Activated CD4-positive, alpha-beta T cell treated with anti-CD3 and anti-CD28 coated beads for 36 hours (primary cell): ENCODE measurements around the gene PSRC1. TPM values are rescaled to one million over a fixed set of nuclear protein-coding genes. Genes with fewer than 3 reads are reported as not detected.

Source experiments
- ATAC-seq: fragments of 200-7000 bp; cut with Tn5 transposase; one replicate; pipeline ENCODE4 v1.10.0; 2021; ENCODE audit warnings: mild to moderate bottlenecking, moderate library complexity
- CTCF ChIA-PET: fragments of 350-600 bp; sonication (Branson Sonifier 250); formaldehyde crosslinking; loops from one replicate; lab custom pipeline; 2021; ENCODE audit warnings: antibody characterized with exemption; lab: Charles Lee
- POLR2A ChIA-PET: fragments of 350-600 bp; sonication (Branson Sonifier 250); formaldehyde crosslinking; loops from one replicate; lab custom pipeline; 2021; ENCODE audit warnings: antibody characterized with exemption, inconsistent platforms; lab: Charles Lee
- DNase-seq: peaks from one replicate; pipeline ENCODE4 v3.0.0-alpha.2; 2020
- H3K27ac Mint-ChIP-seq: one replicate; pipeline ENCODE4 v1.8.0; 2021; ENCODE audit warnings: mixed read lengths
- H3K27me3 Mint-ChIP-seq: one replicate; pipeline ENCODE4 v1.8.0; 2021; ENCODE audit warnings: mixed read lengths
- H3K36me3 Mint-ChIP-seq: one replicate; pipeline ENCODE4 v1.8.0; 2021; ENCODE audit warnings: low read depth, mixed read lengths
- H3K4me1 Mint-ChIP-seq: one replicate; pipeline ENCODE4 v1.8.0; 2021; ENCODE audit warnings: mixed read lengths
- H3K4me3 Mint-ChIP-seq: one replicate; pipeline ENCODE4 v1.8.0; 2021; ENCODE audit warnings: mild to moderate bottlenecking, moderate library complexity, mixed read lengths
- H3K9me3 Mint-ChIP-seq: one replicate; pipeline ENCODE4 v1.8.0; 2021; ENCODE audit warnings: low read depth, mixed read lengths
- intact Hi-C, 2 experiments: fragments of 100-400 bp; cut with DNase I in 1 of 2; cut with micrococcal nuclease in 1 of 2; formaldehyde crosslinking; loops; one replicate each; pipeline versions ENCODE4 v1.14.2 to v1.15.1; 2022 to 2024; cut with DNase I, micrococcal nuclease
- total RNA-seq, 2 experiments: library from RNA; stranded (reverse); gene quantifications; one replicate each; pipeline ENCODE4 v1.2.3, GENCODE V29; 2021

PSRC1 gene
- total RNA-seq, 2 experiments from 2014 or later: 17.6 to 18.4 TPM

- DNase-seq (no peak), ATAC-seq (no peak)
- H3K9me3 Mint-ChIP-seq: no peaks in the 10 kb centered on the region
- no peaks in the 10 kb centered on the region for H3K36me3 Mint-ChIP-seq
- H3K27ac Mint-ChIP-seq: no peak overlapping the region
- POLR2A ChIA-PET: interaction anchor here (0.6 kb wide), 1 partner anchor 19 kb away, joined by 3 read pairs; no protein-coding TSS in a partner anchor
- H3K27me3 Mint-ChIP-seq: no peaks in the 10 kb centered on the region
- CTCF ChIA-PET: interaction anchor here (0.8 kb wide), 1 partner anchor 142 kb away, joined by 3 read pairs; no protein-coding TSS in a partner anchor
- no peaks in the 10 kb centered on the region for H3K4me1 Mint-ChIP-seq
- no peak overlapping the region for H3K4me3 Mint-ChIP-seq
- intact Hi-C loops: no loop called here
Measured at GRCh38 chr1:109256971-109257681, 25.8 kb downstream of the PSRC1 start.

GRCh38 chr1:109256085-109256484 is 26.9 kb downstream of the PSRC1 start:
- POLR2A ChIA-PET: no interaction called here
- no peak for DNase-seq
- Mint-ChIP-seq H3K4me1 (no peaks in the 10 kb centered on the region), H3K36me3 (no peaks in the 10 kb centered on the region), H3K9me3 (no peaks in the 10 kb centered on the region), H3K4me3 (no peak overlapping the region), H3K27ac (no peak overlapping the region), H3K27me3 (no peaks in the 10 kb centered on the region)
- CTCF ChIA-PET: interaction anchor here (1.0 to 2.0 kb wide), 2 partner anchors 22 to 143 kb away, joined by 3 to 6 read pairs; no protein-coding TSS in a partner anchor
- no peak for ATAC-seq
- intact Hi-C loops: no loop called here

- H3K27me3 Mint-ChIP-seq: peaks cover 3% of the 10 kb centered on the region
- intact Hi-C loops: no loop called here
- H3K4me1 Mint-ChIP-seq: no peaks in the 10 kb centered on the region
- DNase-seq: no peak
- no peak overlapping the region for H3K27ac Mint-ChIP-seq
- H3K36me3 Mint-ChIP-seq: no peaks in the 10 kb centered on the region
- POLR2A ChIA-PET: no interaction called here
- CTCF ChIA-PET: interaction anchor here (0.8 to 2.4 kb wide), 4 partner anchors 22 to 143 kb away, joined by 3 to 9 read pairs (median 6); no protein-coding TSS in a partner anchor
- no peaks in the 10 kb centered on the region for H3K9me3 Mint-ChIP-seq
- no peak for ATAC-seq
- no peak overlapping the region for H3K4me3 Mint-ChIP-seq
Measured at GRCh38 chr1:109255678-109256077, 27.3 kb downstream of the PSRC1 start.

- Mint-ChIP-seq H3K27me3 (peaks cover 4% of the 10 kb centered on the region), H3K9me3 (no peaks in the 10 kb centered on the region), H3K4me3 (no peak overlapping the region), H3K36me3 (no peaks in the 10 kb centered on the region), H3K4me1 (no peaks in the 10 kb centered on the region), H3K27ac (no peak overlapping the region)
- intact Hi-C loops: no loop called here
- ATAC-seq (no peak), DNase-seq (no peak)
- POLR2A ChIA-PET: no interaction called here
- CTCF ChIA-PET: interaction anchor here (0.6 to 2.4 kb wide), 4 partner anchors 22 to 144 kb away, joined by 5 to 9 read pairs (median 6); no protein-coding TSS in a partner anchor
Measured at GRCh38 chr1:109255097-109255651, 27.8 kb downstream of the PSRC1 start.

GRCh38 chr1:109254621-109255096 is 28.3 kb downstream of the PSRC1 start:
- Mint-ChIP-seq H3K4me3 (no peak overlapping the region), H3K4me1 (no peaks in the 10 kb centered on the region), H3K36me3 (no peaks in the 10 kb centered on the region), H3K9me3 (no peaks in the 10 kb centered on the region), H3K27me3 (peaks cover 4% of the 10 kb centered on the region), H3K27ac (no peak overlapping the region)
- intact Hi-C loops: no loop called here
- POLR2A ChIA-PET: no interaction called here
- ATAC-seq (no peak), DNase-seq (no peak)
- CTCF ChIA-PET: interaction anchor here (0.6 to 2.4 kb wide), 4 partner anchors 10 to 144 kb away, joined by 5 to 9 read pairs (median 6); no protein-coding TSS in a partner anchor

GRCh38 chr1:109253803-109254620 is 28.9 kb downstream of the PSRC1 start:
- ATAC-seq: no peak
- intact Hi-C loops: no loop called here
- H3K36me3 Mint-ChIP-seq: no peaks in the 10 kb centered on the region

GRCh38 chr1:109252893-109253802 is 29.8 kb downstream of the PSRC1 start:
- Mint-ChIP-seq H3K4me3 (no peak overlapping the region), H3K27me3 (peaks cover 4% of the 10 kb centered on the region), H3K27ac (no peak overlapping the region), H3K4me1 (peaks cover 4% of the 10 kb centered on the region), H3K9me3 (no peaks in the 10 kb centered on the region), H3K36me3 (no peaks in the 10 kb centered on the region)
- POLR2A ChIA-PET: no interaction called here
- intact Hi-C loops: no loop called here
- ATAC-seq: no peak
- DNase-seq: no peak
- CTCF ChIA-PET: interaction anchor here (0.6 to 2.4 kb wide), 7 partner anchors 11 to 397 kb away, joined by 3 to 9 read pairs (median 3); no protein-coding TSS in a partner anchor

More at GRCh38 chr1:109253803-109254620, 28.9 kb downstream of the PSRC1 start:
- peaks cover 3% of the 10 kb centered on the region for H3K4me1 Mint-ChIP-seq
- no peak overlapping the region for H3K27ac Mint-ChIP-seq
- no peak for DNase-seq
- H3K4me3 Mint-ChIP-seq: no peak overlapping the region
- CTCF ChIA-PET: interaction anchor here (0.6 to 2.4 kb wide), 6 partner anchors 10 to 396 kb away, joined by 3 to 9 read pairs (median 4); no protein-coding TSS in a partner anchor
- POLR2A ChIA-PET: no interaction called here
- H3K27me3 Mint-ChIP-seq: peaks cover 4% of the 10 kb centered on the region
- H3K9me3 Mint-ChIP-seq: no peaks in the 10 kb centered on the region

- Mint-ChIP-seq H3K27me3 (peaks cover 4% of the 10 kb centered on the region), H3K4me1 (peaks cover 4% of the 10 kb centered on the region), H3K9me3 (no peaks in the 10 kb centered on the region), H3K27ac (no peak overlapping the region), H3K4me3 (no peak overlapping the region), H3K36me3 (no peaks in the 10 kb centered on the region)
- intact Hi-C loops: no loop called here
- ChIA-PET CTCF (interaction anchor here (0.8 to 1.9 kb wide), 2 partner anchors 11 to 12 kb away, joined by 3 to 7 read pairs; no protein-coding TSS in a partner anchor), POLR2A (interaction anchor here (0.7 kb wide), 1 partner anchor 95 kb away, joined by 3 read pairs; no protein-coding TSS in a partner anchor)
- no peak for DNase-seq
- ATAC-seq: no peak
Measured at GRCh38 chr1:109252167-109252892, 30.6 kb downstream of the PSRC1 start.

- Mint-ChIP-seq H3K36me3 (no peaks in the 10 kb centered on the region), H3K4me1 (peaks cover 4% of the 10 kb centered on the region), H3K27me3 (peaks cover 4% of the 10 kb centered on the region), H3K27ac (no peak overlapping the region), H3K9me3 (no peaks in the 10 kb centered on the region), H3K4me3 (no peak overlapping the region)
- CTCF ChIA-PET: interaction anchor here (0.6 to 1.3 kb wide), 3 partner anchors 13 to 235 kb away, joined by 3 to 4 read pairs (median 4); partner anchors contain the start of gene PSRC1
- ATAC-seq: no peak
- intact Hi-C loops: no loop called here
- no peak for DNase-seq
- POLR2A ChIA-PET: interaction anchor here (0.7 kb wide), 1 partner anchor 94 kb away, joined by 3 read pairs; no protein-coding TSS in a partner anchor
Measured at GRCh38 chr1:109251277-109252166, 31.4 kb downstream of the PSRC1 start.
